Measurements from ENCODE around the gene ADCY10. TPM values are rescaled to one million over a fixed set of nuclear protein-coding genes. Genes with fewer than 3 reads are reported as not detected.

ADCY10 gene
- total RNA-seq, 1 donor from 2014 or later, result not detected

DNA sequence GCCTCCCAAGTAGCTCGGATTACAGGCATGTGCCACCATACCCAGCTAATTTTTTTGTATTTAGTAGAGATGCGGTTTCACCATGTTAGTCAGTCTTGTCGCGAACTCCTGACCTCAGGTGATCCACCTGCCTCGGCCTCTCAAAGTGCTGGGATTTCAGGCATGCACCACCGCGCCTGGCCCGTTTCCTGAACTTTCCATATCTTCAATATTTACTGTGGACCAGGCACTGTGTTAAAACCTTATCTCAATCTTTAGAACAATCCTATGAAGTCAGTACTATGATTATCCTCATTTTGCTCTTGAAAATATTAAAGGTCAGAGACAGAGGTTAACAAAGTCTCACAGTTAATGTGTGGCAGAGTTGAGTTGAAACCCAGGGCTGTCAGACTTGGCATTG is 1.6 kb upstream of the ADCY10 start:
- Histone ChIP-seq H2AFZ (replicated peaks) (no peak overlapping the region), H3K9me3 (ENCODE audit: low read depth) (no peaks in the 10 kb centered on the region), H3K4me1 (no peaks in the 10 kb centered on the region), H3K27ac (no peak overlapping the region), H4K20me1 (ENCODE audit: low read depth) (no peaks in the 10 kb centered on the region), H3K27me3 (no peaks in the 10 kb centered on the region), H3K79me2 (ENCODE audit: low read depth) (no peaks in the 10 kb centered on the region), H3F3A (ENCODE audit: low read depth) (no peaks in the 10 kb centered on the region), H3K4me3 (no peak overlapping the region), H3K36me3 (no peaks in the 10 kb centered on the region), H3K9ac (no peak overlapping the region), H3K4me2 (no peak overlapping the region)
- Mint-ChIP-seq H3K9me3 (no peaks in the 10 kb centered on the region), H3K27ac (no peak overlapping the region), H3K4me1 (no peaks in the 10 kb centered on the region), H3K27me3 (ENCODE audit: insufficient read depth, low read depth) (no peaks in the 10 kb centered on the region), H3K4me3 (no peak overlapping the region), H3K36me3 (peaks cover 4% of the 10 kb centered on the region)
- no peak for TF ChIP-seq EZH2phosphoT487 (IDR thresholded peaks at IDR 0.05)
- TF ChIP-seq CTCF (IDR thresholded peaks at IDR 0.05), result no peak
- TF ChIP-seq EZH2 (IDR thresholded peaks at IDR 0.05), result no peak
- no peak for DNase-seq (ENCODE audit: low spot score)

DNA sequence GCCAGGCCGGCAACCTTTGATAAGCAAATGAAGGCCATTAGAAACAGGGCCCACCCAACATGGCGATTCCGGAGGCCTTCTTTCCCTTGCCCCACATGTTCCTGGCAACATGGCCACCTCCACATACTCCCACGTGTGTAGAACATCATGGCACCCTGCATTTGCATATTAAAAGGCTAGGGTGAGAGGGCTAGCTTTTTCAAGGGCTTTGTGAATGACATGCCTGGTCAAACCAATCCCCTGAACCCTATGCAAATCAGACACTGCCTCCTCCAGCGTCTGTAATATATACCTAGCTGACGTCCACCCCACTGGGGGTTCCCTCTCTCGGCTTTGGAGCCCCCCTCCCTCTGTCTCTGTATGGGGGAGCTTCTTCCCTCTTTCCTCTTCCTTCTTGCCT is 1.6 kb downstream of the ADCY10 start:
- Histone ChIP-seq H3K36me3 (no peaks in the 10 kb centered on the region), H3K9ac (no peak overlapping the region), H2AFZ (replicated peaks) (no peak overlapping the region), H3F3A (ENCODE audit: low read depth) (no peaks in the 10 kb centered on the region), H3K27ac (no peak overlapping the region), H3K79me2 (ENCODE audit: low read depth) (no peaks in the 10 kb centered on the region), H3K4me1 (no peaks in the 10 kb centered on the region), H3K9me3 (ENCODE audit: low read depth) (peaks cover 12% of the 10 kb centered on the region), H4K20me1 (ENCODE audit: low read depth) (no peaks in the 10 kb centered on the region), H3K27me3 (no peaks in the 10 kb centered on the region), H3K4me2 (no peak overlapping the region), H3K4me3 (no peak overlapping the region)
- Mint-ChIP-seq H3K9me3 (peaks cover 10% of the 10 kb centered on the region), H3K4me3 (no peak overlapping the region), H3K27me3 (ENCODE audit: insufficient read depth, low read depth) (no peaks in the 10 kb centered on the region), H3K4me1 (no peaks in the 10 kb centered on the region), H3K36me3 (peaks cover 9% of the 10 kb centered on the region), H3K27ac (no peak overlapping the region)
- no peak for TF ChIP-seq EZH2 (IDR thresholded peaks at IDR 0.05)
- TF ChIP-seq EZH2phosphoT487 (IDR thresholded peaks at IDR 0.05), result no peak
- no peak for TF ChIP-seq CTCF (IDR thresholded peaks at IDR 0.05)
- DNase-seq (ENCODE audit: low spot score), result no peak

DNA sequence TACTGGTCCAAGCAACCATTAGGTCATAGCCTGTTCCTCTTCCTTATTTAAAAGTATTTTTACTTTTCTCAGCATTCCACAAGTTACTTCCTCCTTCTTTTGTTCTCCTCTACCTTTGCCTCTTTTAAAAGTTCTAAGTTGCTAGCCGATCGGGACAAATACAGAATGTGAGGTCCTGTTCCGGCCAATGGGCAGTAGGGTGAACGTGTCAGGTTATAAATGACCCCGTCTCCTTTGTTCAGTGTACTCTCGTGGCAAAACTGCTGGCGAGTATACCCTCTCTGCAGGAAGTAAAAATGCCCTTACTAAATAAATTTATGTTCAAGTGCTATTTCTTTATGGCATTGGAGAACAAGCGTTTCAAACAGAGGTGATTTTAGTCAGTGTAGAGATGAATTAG is 2.5 kb downstream of the ADCY10 start:
- H3K79me2 ChIP-seq (ENCODE audit: low read depth), result no peaks in the 10 kb centered on the region
- Mint-ChIP-seq H3K36me3 (peaks cover 9% of the 10 kb centered on the region), H3K27ac (no peak overlapping the region)

More for the DNA sequence above, 2.5 kb downstream of the ADCY10 start:
- TF ChIP-seq EZH2 (IDR thresholded peaks at IDR 0.05) (no peak), EZH2phosphoT487 (IDR thresholded peaks at IDR 0.05) (no peak), CTCF (IDR thresholded peaks at IDR 0.05) (no peak)
- Mint-ChIP-seq H3K4me3 (no peak overlapping the region), H3K4me1 (no peaks in the 10 kb centered on the region), H3K9me3 (peaks cover 10% of the 10 kb centered on the region), H3K27me3 (ENCODE audit: insufficient read depth, low read depth) (no peaks in the 10 kb centered on the region)
- H4K20me1 ChIP-seq (ENCODE audit: low read depth), result no peaks in the 10 kb centered on the region
- peaks cover 12% of the 10 kb centered on the region for H3K9me3 ChIP-seq (ENCODE audit: low read depth)
- H3K27ac ChIP-seq, result no peak overlapping the region
- no peak overlapping the region for H2AFZ ChIP-seq (replicated peaks)
- H3F3A ChIP-seq (ENCODE audit: low read depth), result no peaks in the 10 kb centered on the region
- no peak overlapping the region for H3K4me2 ChIP-seq
- H3K4me1 ChIP-seq, result no peaks in the 10 kb centered on the region
- H3K27me3 ChIP-seq, result no peaks in the 10 kb centered on the region
- H3K36me3 ChIP-seq, result no peaks in the 10 kb centered on the region
- H3K9ac ChIP-seq, result no peak overlapping the region
- DNase-seq (ENCODE audit: low spot score), result no peak
- H3K4me3 ChIP-seq, result no peak overlapping the region
